ENCODE results near the gene ABI3.

The ABI3 gene

GRCh38 chr17:49191917-49192741 is 18.4 kb upstream of the ABI3 start:
- peak; percentile 46; the same call in 1 of the 2 replicates for TF ChIP-seq ZFX (IDR thresholded peaks at IDR 0.05)
- TF ChIP-seq CTCF (conservative IDR thresholded peaks at IDR 0.05): peak; percentile 52
- H3K27ac ChIP-seq: peak overlapping the region; percentile 83

GRCh38 chr17:49193513-49194296 is 16.8 kb upstream of the ABI3 start:
- peak overlapping the region; percentile 83 for H3K27ac ChIP-seq

GRCh38 chr17:49194297-49194607 is 16.3 kb upstream of the ABI3 start:
- no peak overlapping the region for H3K27ac ChIP-seq
- TF ChIP-seq ZFX (IDR thresholded peaks at IDR 0.05) (no peak), CTCF (conservative IDR thresholded peaks at IDR 0.05) (no peak)

More at GRCh38 chr17:49193513-49194296, 16.8 kb upstream of the ABI3 start:
- TF ChIP-seq ZFX (IDR thresholded peaks at IDR 0.05): no peak
- TF ChIP-seq CTCF (conservative IDR thresholded peaks at IDR 0.05): no peak

- no peak for TF ChIP-seq CTCF (conservative IDR thresholded peaks at IDR 0.05)
- no peak for TF ChIP-seq ZFX (IDR thresholded peaks at IDR 0.05)
- H3K27ac ChIP-seq: no peak overlapping the region
Measured at GRCh38 chr17:49195751-49196150, 14.8 kb upstream of the ABI3 start.

- no peak overlapping the region for H3K27ac ChIP-seq
- no peak for TF ChIP-seq CTCF (conservative IDR thresholded peaks at IDR 0.05)
- no peak for TF ChIP-seq ZFX (IDR thresholded peaks at IDR 0.05)
Measured at GRCh38 chr17:49196520-49196919, 14.0 kb upstream of the ABI3 start.

GRCh38 chr17:49197346-49197998 is 13.0 kb upstream of the ABI3 start:
- no peak for TF ChIP-seq ZFX (IDR thresholded peaks at IDR 0.05)
- TF ChIP-seq CTCF (conservative IDR thresholded peaks at IDR 0.05): no peak
- no peak overlapping the region for H3K27ac ChIP-seq

- H3K27ac ChIP-seq: no peak overlapping the region
- TF ChIP-seq ZFX (IDR thresholded peaks at IDR 0.05) (no peak), CTCF (conservative IDR thresholded peaks at IDR 0.05) (no peak)
Measured at GRCh38 chr17:49198211-49198610, 12.3 kb upstream of the ABI3 start.

All from C4-2B (cell line).